H1 (cell line): ENCODE measurements around the gene KCMF1. TPM values are rescaled to one million over a fixed set of nuclear protein-coding genes. Genes with fewer than 3 reads are reported as not detected.

ENCODE experiments used
- polyA plus RNA-seq, 7 experiments: library from polyadenylated mRNA; depleted of rRNA in 3 of 7; stranded (reverse) in 5 of 7; unstranded in 2 of 7; fragments of >200 nt in 5 of 7; fragments of 200-250 nt in 2 of 7; gene quantifications; 1 replicate in 5 of 7; 2 replicates in 1 of 7; 4 replicates in 1 of 7; pipeline versions ENCODE4 v1.2.1 to v1.2.3, GENCODE V29; 2011 to 2013; ENCODE audit warnings: missing spikeins in 2 of 7, mixed read lengths in 2 of 7
- total RNA-seq: library from RNA; stranded (reverse); fragmentation: NEBNext Ultra II Directional; extraction: Animal tissue kit (Norgen Biotek cat#: 25700); gene quantifications from 2 replicates; pipeline ENCODE4 v1.2.1, GENCODE V29; 2021
- TF ChIP-seq, protein P1 (sequence below): fragments of 300-600 bp; sonication (generic); IDR thresholded peaks from 2 replicates; pipeline ENCODE4 v1.7.1; 2012; ENCODE audit warnings: low read length, moderate library complexity, mild to moderate bottlenecking, inconsistent platforms; ENCODE audit not compliant: insufficient replicate concordance

Gene KCMF1
- total and polyA plus RNA-seq, 2 of the 8 experiments (the other 6 are each of a cell fraction or from before 2014, with no cell fraction given): 86.9 to 149 TPM

DNA sequence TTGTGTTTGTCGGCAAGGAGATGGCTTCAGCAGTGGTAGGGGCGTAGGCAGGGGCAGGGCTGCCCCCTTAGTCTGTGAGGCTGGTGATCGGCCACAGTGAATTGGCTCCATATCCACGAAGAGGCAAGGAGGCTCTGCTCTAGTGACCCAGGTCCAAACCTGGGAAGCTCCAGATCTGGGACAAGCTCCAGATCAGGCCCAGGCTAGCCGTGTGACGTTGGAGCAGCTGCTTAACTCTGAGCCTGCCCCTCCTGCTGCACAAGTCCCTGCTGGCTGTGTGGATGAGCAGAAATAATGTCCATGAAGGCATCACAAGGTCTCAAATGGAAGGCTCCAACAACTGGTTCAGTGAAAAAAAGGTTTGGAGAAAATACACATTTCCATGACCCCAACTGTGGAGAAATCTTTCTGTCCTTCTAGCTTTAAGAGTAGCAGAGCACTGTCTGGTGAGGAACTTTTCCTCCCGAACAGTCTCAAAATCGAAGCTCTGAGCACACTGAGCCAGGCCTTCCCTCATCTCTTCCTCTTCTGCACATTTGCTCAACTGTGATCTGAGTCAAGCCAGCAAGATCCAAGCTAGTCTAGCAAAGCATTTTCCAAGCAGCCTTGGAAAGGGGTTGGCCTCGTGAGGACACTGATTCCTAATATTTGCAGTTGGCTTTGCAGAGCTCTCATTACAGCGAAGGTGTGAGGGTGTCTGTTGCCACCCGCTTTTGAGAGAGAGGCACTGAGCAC, 95.2 kb downstream of the KCMF1 start (continued):
- TF ChIP-seq, protein P1, sequence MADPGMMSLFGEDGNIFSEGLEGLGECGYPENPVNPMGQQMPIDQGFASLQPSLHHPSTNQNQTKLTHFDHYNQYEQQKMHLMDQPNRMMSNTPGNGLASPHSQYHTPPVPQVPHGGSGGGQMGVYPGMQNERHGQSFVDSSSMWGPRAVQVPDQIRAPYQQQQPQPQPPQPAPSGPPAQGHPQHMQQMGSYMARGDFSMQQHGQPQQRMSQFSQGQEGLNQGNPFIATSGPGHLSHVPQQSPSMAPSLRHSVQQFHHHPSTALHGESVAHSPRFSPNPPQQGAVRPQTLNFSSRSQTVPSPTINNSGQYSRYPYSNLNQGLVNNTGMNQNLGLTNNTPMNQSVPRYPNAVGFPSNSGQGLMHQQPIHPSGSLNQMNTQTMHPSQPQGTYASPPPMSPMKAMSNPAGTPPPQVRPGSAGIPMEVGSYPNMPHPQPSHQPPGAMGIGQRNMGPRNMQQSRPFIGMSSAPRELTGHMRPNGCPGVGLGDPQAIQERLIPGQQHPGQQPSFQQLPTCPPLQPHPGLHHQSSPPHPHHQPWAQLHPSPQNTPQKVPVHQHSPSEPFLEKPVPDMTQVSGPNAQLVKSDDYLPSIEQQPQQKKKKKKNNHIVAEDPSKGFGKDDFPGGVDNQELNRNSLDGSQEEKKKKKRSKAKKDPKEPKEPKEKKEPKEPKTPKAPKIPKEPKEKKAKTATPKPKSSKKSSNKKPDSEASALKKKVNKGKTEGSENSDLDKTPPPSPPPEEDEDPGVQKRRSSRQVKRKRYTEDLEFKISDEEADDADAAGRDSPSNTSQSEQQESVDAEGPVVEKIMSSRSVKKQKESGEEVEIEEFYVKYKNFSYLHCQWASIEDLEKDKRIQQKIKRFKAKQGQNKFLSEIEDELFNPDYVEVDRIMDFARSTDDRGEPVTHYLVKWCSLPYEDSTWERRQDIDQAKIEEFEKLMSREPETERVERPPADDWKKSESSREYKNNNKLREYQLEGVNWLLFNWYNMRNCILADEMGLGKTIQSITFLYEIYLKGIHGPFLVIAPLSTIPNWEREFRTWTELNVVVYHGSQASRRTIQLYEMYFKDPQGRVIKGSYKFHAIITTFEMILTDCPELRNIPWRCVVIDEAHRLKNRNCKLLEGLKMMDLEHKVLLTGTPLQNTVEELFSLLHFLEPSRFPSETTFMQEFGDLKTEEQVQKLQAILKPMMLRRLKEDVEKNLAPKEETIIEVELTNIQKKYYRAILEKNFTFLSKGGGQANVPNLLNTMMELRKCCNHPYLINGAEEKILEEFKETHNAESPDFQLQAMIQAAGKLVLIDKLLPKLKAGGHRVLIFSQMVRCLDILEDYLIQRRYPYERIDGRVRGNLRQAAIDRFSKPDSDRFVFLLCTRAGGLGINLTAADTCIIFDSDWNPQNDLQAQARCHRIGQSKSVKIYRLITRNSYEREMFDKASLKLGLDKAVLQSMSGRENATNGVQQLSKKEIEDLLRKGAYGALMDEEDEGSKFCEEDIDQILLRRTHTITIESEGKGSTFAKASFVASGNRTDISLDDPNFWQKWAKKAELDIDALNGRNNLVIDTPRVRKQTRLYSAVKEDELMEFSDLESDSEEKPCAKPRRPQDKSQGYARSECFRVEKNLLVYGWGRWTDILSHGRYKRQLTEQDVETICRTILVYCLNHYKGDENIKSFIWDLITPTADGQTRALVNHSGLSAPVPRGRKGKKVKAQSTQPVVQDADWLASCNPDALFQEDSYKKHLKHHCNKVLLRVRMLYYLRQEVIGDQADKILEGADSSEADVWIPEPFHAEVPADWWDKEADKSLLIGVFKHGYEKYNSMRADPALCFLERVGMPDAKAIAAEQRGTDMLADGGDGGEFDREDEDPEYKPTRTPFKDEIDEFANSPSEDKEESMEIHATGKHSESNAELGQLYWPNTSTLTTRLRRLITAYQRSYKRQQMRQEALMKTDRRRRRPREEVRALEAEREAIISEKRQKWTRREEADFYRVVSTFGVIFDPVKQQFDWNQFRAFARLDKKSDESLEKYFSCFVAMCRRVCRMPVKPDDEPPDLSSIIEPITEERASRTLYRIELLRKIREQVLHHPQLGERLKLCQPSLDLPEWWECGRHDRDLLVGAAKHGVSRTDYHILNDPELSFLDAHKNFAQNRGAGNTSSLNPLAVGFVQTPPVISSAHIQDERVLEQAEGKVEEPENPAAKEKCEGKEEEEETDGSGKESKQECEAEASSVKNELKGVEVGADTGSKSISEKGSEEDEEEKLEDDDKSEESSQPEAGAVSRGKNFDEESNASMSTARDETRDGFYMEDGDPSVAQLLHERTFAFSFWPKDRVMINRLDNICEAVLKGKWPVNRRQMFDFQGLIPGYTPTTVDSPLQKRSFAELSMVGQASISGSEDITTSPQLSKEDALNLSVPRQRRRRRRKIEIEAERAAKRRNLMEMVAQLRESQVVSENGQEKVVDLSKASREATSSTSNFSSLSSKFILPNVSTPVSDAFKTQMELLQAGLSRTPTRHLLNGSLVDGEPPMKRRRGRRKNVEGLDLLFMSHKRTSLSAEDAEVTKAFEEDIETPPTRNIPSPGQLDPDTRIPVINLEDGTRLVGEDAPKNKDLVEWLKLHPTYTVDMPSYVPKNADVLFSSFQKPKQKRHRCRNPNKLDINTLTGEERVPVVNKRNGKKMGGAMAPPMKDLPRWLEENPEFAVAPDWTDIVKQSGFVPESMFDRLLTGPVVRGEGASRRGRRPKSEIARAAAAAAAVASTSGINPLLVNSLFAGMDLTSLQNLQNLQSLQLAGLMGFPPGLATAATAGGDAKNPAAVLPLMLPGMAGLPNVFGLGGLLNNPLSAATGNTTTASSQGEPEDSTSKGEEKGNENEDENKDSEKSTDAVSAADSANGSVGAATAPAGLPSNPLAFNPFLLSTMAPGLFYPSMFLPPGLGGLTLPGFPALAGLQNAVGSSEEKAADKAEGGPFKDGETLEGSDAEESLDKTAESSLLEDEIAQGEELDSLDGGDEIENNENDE: no peak
